OCI-LY1 (cell line): ENCODE measurements around the gene DNMT1.

Experiments
- CTCF ChIP-seq: fragments of 200-600 bp; sonication (generic), shearing (Covaris generic); IDR thresholded peaks from 2 replicates; pipeline ENCODE4 v1.5.1; 2017; ENCODE audit warnings: mild to moderate bottlenecking, antibody characterized with exemption, low read length, moderate library complexity, mixed read lengths
- EZH2 ChIP-seq: fragments of 200-600 bp; sonication (generic), shearing (Covaris generic); IDR thresholded peaks from 2 replicates; pipeline ENCODE4 v1.8.0; 2017; ENCODE audit warnings: borderline replicate concordance, mixed run types, mild to moderate bottlenecking, antibody characterized with exemption, low read length, moderate library complexity, mixed read lengths

GRCh38 chr19:10104130-10104513, 90.6 kb downstream of the DNMT1 start:
- TF ChIP-seq CTCF = no peak
- no peak for TF ChIP-seq EZH2
